ENCODE data around the gene GPHN. TPM values are rescaled to one million over a fixed set of nuclear protein-coding genes. Genes with fewer than 3 reads are reported as not detected.

GPHN gene
- total and polyA plus RNA-seq, 2 donors (not counting 3 experiments of a cell fraction or from before 2014, with no cell fraction given): 5.1 to 23.2 TPM

- intact Hi-C loops (cut with micrococcal nuclease) (no loop called here), dilution Hi-C loops (cut with MboI; ENCODE audit: extremely low pct_ligation_motif_present, low sequenced_read_pairs) (no loop called here)
- FAIRE-seq (no peak), DNase-seq (ENCODE audit: low read depth, low spot score) (no peak)
- no peak for TF ChIP-seq POLR2A (IDR thresholded peaks at IDR 0.05; ENCODE audit: low read depth, low read length)
- Histone ChIP-seq H3K79me2 (ENCODE audit: control insufficient read depth, insufficient read depth, low read length) (no peaks in the 10 kb centered on the region), H3K27me3 (ENCODE audit: control insufficient read depth in 2 of 2, insufficient read depth in 2 of 2, low read length in 2 of 2) (no peaks in the 10 kb centered on the region), H3K4me2 (ENCODE audit: insufficient read depth, low read length) (no peak overlapping the region), H3K27ac (ENCODE audit: insufficient read depth, low read depth, low read length) (no peak overlapping the region), H3K9ac (replicated peaks; ENCODE audit: extremely low read depth, insufficient read depth, low read length) (no peak overlapping the region), H3K4me3 (replicated peaks in 1 of 3; ENCODE audit: insufficient read depth in 1 of 3, low read depth in 1 of 3, low read length in 3 of 3) (no peak overlapping the region), H3K36me3 (ENCODE audit: control insufficient read depth in 2 of 2, extremely low read depth in 1 of 2, insufficient read depth in 2 of 2, low read length in 2 of 2) (no peaks in the 10 kb centered on the region), H2AFZ (ENCODE audit: low read depth, low read length) (no peak overlapping the region), H3K9me3 (replicated peaks; ENCODE audit: control insufficient read depth, insufficient read depth, low read length) (no peaks in the 10 kb centered on the region), H3K9me1 (replicated peaks; ENCODE audit: control insufficient read depth, extremely low read depth, insufficient read depth, low read length) (no peaks in the 10 kb centered on the region), H4K20me1 (replicated peaks; ENCODE audit: control insufficient read depth, extremely low read depth, insufficient read depth, low read length) (no peaks in the 10 kb centered on the region), H3K4me1 (ENCODE audit: control insufficient read depth, extremely low read depth, insufficient read depth, low read length) (peaks cover 5% of the 10 kb centered on the region)
- CTCF ChIA-PET: no interaction called here
- BruUV-seq (replicated peaks): no TSS peak
- POLR2A ChIA-PET: no interaction called here
Observed at GRCh38 chr14:66596241-66596985, 88.5 kb downstream of the GPHN start.

GRCh38 chr14:66600416-66600815 lies 92.5 kb downstream of the GPHN start:
- Histone ChIP-seq H3K36me3 (ENCODE audit: control insufficient read depth in 2 of 2, extremely low read depth in 1 of 2, insufficient read depth in 2 of 2, low read length in 2 of 2) (no peaks in the 10 kb centered on the region), H3K9ac (replicated peaks; ENCODE audit: extremely low read depth, insufficient read depth, low read length) (no peak overlapping the region), H3K4me1 (ENCODE audit: control insufficient read depth, extremely low read depth, insufficient read depth, low read length) (peaks cover 5% of the 10 kb centered on the region), H3K4me2 (ENCODE audit: insufficient read depth, low read length) (no peak overlapping the region), H3K27ac (ENCODE audit: insufficient read depth, low read depth, low read length) (no peak overlapping the region), H3K4me3 (replicated peaks in 1 of 3; ENCODE audit: insufficient read depth in 1 of 3, low read depth in 1 of 3, low read length in 3 of 3) (no peak overlapping the region), H4K20me1 (replicated peaks; ENCODE audit: control insufficient read depth, extremely low read depth, insufficient read depth, low read length) (no peaks in the 10 kb centered on the region), H2AFZ (ENCODE audit: low read depth, low read length) (no peak overlapping the region), H3K9me3 (replicated peaks; ENCODE audit: control insufficient read depth, insufficient read depth, low read length) (no peaks in the 10 kb centered on the region), H3K9me1 (replicated peaks; ENCODE audit: control insufficient read depth, extremely low read depth, insufficient read depth, low read length) (no peaks in the 10 kb centered on the region), H3K79me2 (ENCODE audit: control insufficient read depth, insufficient read depth, low read length) (no peaks in the 10 kb centered on the region), H3K27me3 (ENCODE audit: control insufficient read depth in 2 of 2, insufficient read depth in 2 of 2, low read length in 2 of 2) (no peaks in the 10 kb centered on the region)
- intact Hi-C loops (cut with micrococcal nuclease) (no loop called here), dilution Hi-C loops (cut with MboI; ENCODE audit: extremely low pct_ligation_motif_present, low sequenced_read_pairs) (no loop called here)
- DNase-seq (ENCODE audit: low read depth, low spot score) (peak; percentile 24), FAIRE-seq (no peak)
- TF ChIP-seq MYC (IDR thresholded peaks at IDR 0.05; ENCODE audit: low read depth, low read length) (no peak), POLR2A (IDR thresholded peaks at IDR 0.05; ENCODE audit: low read depth, low read length) (no peak), GATA2 (IDR thresholded peaks at IDR 0.05; ENCODE audit: insufficient read depth, insufficient read length, low read depth, low read length) (no peak), JUN (IDR thresholded peaks at IDR 0.05; ENCODE audit: borderline replicate concordance, insufficient read depth, insufficient read length, low read depth) (peak; percentile 30), POLR2AphosphoS5 (IDR thresholded peaks at IDR 0.05; ENCODE audit: insufficient read depth, low read depth, low read length) (no peak), MAX (IDR thresholded peaks at IDR 0.05; ENCODE audit: insufficient read depth, insufficient read length) (no peak), FOS (IDR thresholded peaks at IDR 0.05; ENCODE audit: borderline replicate concordance, insufficient read depth, low read length) (peak; percentile 55), EZH2 (IDR thresholded peaks at IDR 0.05; ENCODE audit: borderline replicate concordance, low read depth, low read length, severe bottlenecking) (no peak), CTCF (IDR thresholded peaks at IDR 0.05; ENCODE audit: extremely low read depth in 1 of 2, insufficient read depth in 1 of 2, low read depth in 1 of 2, low read length in 2 of 2) (no peak)
- ChIA-PET POLR2A (no interaction called here), CTCF (interaction anchor here (1.0 to 1.4 kb wide), 5 partner anchors 9 to 241 kb away, joined by 3 to 4 read pairs (median 3); no protein-coding TSS in a partner anchor)
- BruUV-seq (replicated peaks): no TSS peak
